Lower lobe of right lung (tissue), 2 donors: ENCODE results near the gene NAT16. TPM values are rescaled to one million over a fixed set of nuclear protein-coding genes. Genes with fewer than 3 reads are reported as not detected.

Experiments
- ATAC-seq, 2 donors: fragments of 200-7000 bp; cut with Tn5 transposase; one replicate each; pipeline ENCODE4 v1.9.1; 2020 to 2022; ENCODE audit warnings: mild to moderate bottlenecking in 2 of 2, moderate library complexity in 2 of 2
- DNase-seq: peaks from one replicate; pipeline ENCODE4 v3.0.0-alpha.2; 2020
- H3K27ac ChIP-seq: fragments of 200-600 bp; one replicate; pipeline ENCODE4 v1.8.0; 2022
- H3K27me3 ChIP-seq: fragments of 200-600 bp; one replicate; pipeline ENCODE4 v1.8.0; 2022; ENCODE audit warnings: low read depth
- H3K36me3 ChIP-seq: fragments of 200-600 bp; one replicate; pipeline ENCODE4 v1.8.0; 2022; ENCODE audit warnings: mild to moderate bottlenecking
- H3K4me1 ChIP-seq: fragments of 200-600 bp; one replicate; pipeline ENCODE4 v1.8.0; 2022
- H3K4me3 ChIP-seq: fragments of 200-600 bp; one replicate; pipeline ENCODE4 v1.8.0; 2022; ENCODE audit warnings: mild to moderate bottlenecking
- H3K9me3 ChIP-seq: fragments of 200-600 bp; one replicate; pipeline ENCODE4 v1.8.0; 2022
- CTCF ChIP-seq: fragments of 200-600 bp; IDR thresholded peaks from one replicate; pipeline ENCODE4 v1.8.0; 2022; ENCODE audit warnings: antibody characterized with exemption, mild to moderate bottlenecking
- intact Hi-C: fragments of 100-400 bp; cut with DNase I; formaldehyde crosslinking; loops from one replicate; pipeline ENCODE4 v1.11.0; 2022
- total RNA-seq: library from RNA; stranded (reverse); fragmentation: NEBNext Ultra II Directional; extraction: Animal tissue kit (Norgen Biotek cat#: 25700); gene quantifications from one replicate; pipeline ENCODE4 v1.2.1, GENCODE V29; 2021
- donor health status: DM: no; HTN: yes; CAD: no; lungs with severe emphysema.

Gene NAT16
- total RNA-seq, 1 donor from 2014 or later: not detected

GRCh38 chr7:101154693-101155102, 25.4 kb downstream of the NAT16 start:
- Histone ChIP-seq H3K9me3 (no peaks in the 10 kb centered on the region), H3K4me3 (peak overlapping the region; percentile 83), H3K27me3 (no peaks in the 10 kb centered on the region), H3K27ac (no peak overlapping the region), H3K36me3 (peaks cover 30% of the 10 kb centered on the region), H3K4me1 (peaks cover 11% of the 10 kb centered on the region)
- intact Hi-C loops: no loop called here
- ATAC-seq (peak; percentile 58 to 70), DNase-seq (no peak)
- no peak for TF ChIP-seq CTCF

- no peak for TF ChIP-seq CTCF
- ATAC-seq: peak; percentile 98
- peaks cover 11% of the 10 kb centered on the region for H3K4me1 ChIP-seq
- H3K27ac ChIP-seq: no peak within 1 kb of the TSS
- H3K4me3 ChIP-seq: peak within 1 kb of the TSS; percentile 83
- no peaks in the 10 kb centered on the region for H3K9me3 ChIP-seq
- peak; percentile 95 for DNase-seq
- H3K27me3 ChIP-seq: no peaks in the 10 kb centered on the region
- intact Hi-C loops: no loop called here
- peaks cover 25% of the 10 kb centered on the region for H3K36me3 ChIP-seq
These were observed 26.0 kb downstream of the NAT16 start, which contains the start of gene AP1S1 for GRCh38 chr7:101153969-101154692. Gene AP1S1, plus strand, starts transcription at chr7:101154476. Its CDS starts 39 bp downstream, at chr7:101154515.

GRCh38 chr7:101151908-101152651, 28.0 kb downstream of the NAT16 start:
- ATAC-seq (no peak), DNase-seq (no peak)
- Histone ChIP-seq H3K27me3 (no peaks in the 10 kb centered on the region), H3K4me1 (peaks cover 11% of the 10 kb centered on the region), H3K4me3 (no peak overlapping the region), H3K36me3 (peaks cover 7% of the 10 kb centered on the region), H3K27ac (no peak overlapping the region), H3K9me3 (no peaks in the 10 kb centered on the region)
- TF ChIP-seq CTCF: no peak
- intact Hi-C loops: no loop called here

GRCh38 chr7:101140746-101141382, 39.2 kb downstream of the NAT16 start:
- intact Hi-C loops: no loop called here
- TF ChIP-seq CTCF: no peak
- ATAC-seq: no peak

GRCh38 chr7:101140339-101140699, 39.8 kb downstream of the NAT16 start:
- intact Hi-C loops: no loop called here
- no peak overlapping the region for H3K27ac ChIP-seq
- DNase-seq: no peak
- H3K27me3 ChIP-seq: peaks cover 4% of the 10 kb centered on the region
- no peaks in the 10 kb centered on the region for H3K9me3 ChIP-seq
- no peak for ATAC-seq
- no peak for TF ChIP-seq CTCF
- peaks cover 5% of the 10 kb centered on the region for H3K36me3 ChIP-seq
- H3K4me1 ChIP-seq: peaks cover 14% of the 10 kb centered on the region
- no peak overlapping the region for H3K4me3 ChIP-seq

More at GRCh38 chr7:101140746-101141382, 39.2 kb downstream of the NAT16 start:
- Histone ChIP-seq H3K27me3 (peaks cover 4% of the 10 kb centered on the region), H3K9me3 (no peaks in the 10 kb centered on the region), H3K4me3 (no peak overlapping the region), H3K4me1 (peaks cover 14% of the 10 kb centered on the region), H3K27ac (no peak overlapping the region), H3K36me3 (no peaks in the 10 kb centered on the region)
- DNase-seq: no peak
